Activated T-cell treated with anti-CD3 and anti-CD28 coated beads, Interleukin-2, amount 50 U/mL, for 24 hours (primary cell): ENCODE measurements around the gene RRP1B.
A peak's percentile ranks its signal among the peaks of the same experiment; 100 is the strongest.
"Not testable (repeated sequence)": the region's sequence is repeated elsewhere in the genome, so short reads cannot be mapped to it uniquely, and the experiment has no call there.

Experiments used
- DNase-seq: peaks from one replicate; pipeline ENCODE4 v3.0.0-alpha.2; 2020
- H3K27ac Mint-ChIP-seq: 2 replicates; pipeline ENCODE4 v1.8.0; 2020; ENCODE audit warnings: mild to moderate bottlenecking, mixed read lengths
- H3K27me3 Mint-ChIP-seq: 2 replicates; pipeline ENCODE4 v1.8.0; 2020; ENCODE audit warnings: mixed read lengths
- H3K36me3 Mint-ChIP-seq: 2 replicates; pipeline ENCODE4 v1.8.0; 2020; ENCODE audit warnings: low read depth, mixed read lengths
- H3K4me1 Mint-ChIP-seq: 2 replicates; pipeline ENCODE4 v1.8.0; 2020; ENCODE audit warnings: low read depth, mixed read lengths
- H3K4me3 Mint-ChIP-seq: 2 replicates; pipeline ENCODE4 v1.8.0; 2020; ENCODE audit warnings: mild to moderate bottlenecking, moderate library complexity, mixed read lengths
- H3K9me3 Mint-ChIP-seq: 2 replicates; pipeline ENCODE4 v1.8.0; 2020; ENCODE audit warnings: mixed read lengths

RRP1B gene

GRCh38 chr21:43693981-43694380, 34.6 kb downstream of the RRP1B start:
- H3K36me3 Mint-ChIP-seq, result peaks cover 99% of the 10 kb centered on the region
- H3K27me3 Mint-ChIP-seq, result no peaks in the 10 kb centered on the region
- H3K27ac Mint-ChIP-seq, result no peak overlapping the region
- H3K4me1 Mint-ChIP-seq, result peaks cover 11% of the 10 kb centered on the region
- no peak for DNase-seq
- no peak overlapping the region for H3K4me3 Mint-ChIP-seq
- no peaks in the 10 kb centered on the region for H3K9me3 Mint-ChIP-seq

- H3K4me1 Mint-ChIP-seq, result peaks cover 12% of the 10 kb centered on the region
- no peaks in the 10 kb centered on the region for H3K27me3 Mint-ChIP-seq
- peaks cover 95% of the 10 kb centered on the region for H3K36me3 Mint-ChIP-seq
- H3K9me3 Mint-ChIP-seq, result no peaks in the 10 kb centered on the region
- no peak overlapping the region for H3K27ac Mint-ChIP-seq
- DNase-seq, result no peak
- H3K4me3 Mint-ChIP-seq, result no peak overlapping the region
These were observed 35.2 kb downstream of the RRP1B start for GRCh38 chr21:43694437-43695079.

- Mint-ChIP-seq H3K27me3 (no peaks in the 10 kb centered on the region), H3K27ac (no peak overlapping the region), H3K9me3 (no peaks in the 10 kb centered on the region), H3K36me3 (peaks cover 79% of the 10 kb centered on the region), H3K4me1 (peaks cover 15% of the 10 kb centered on the region), H3K4me3 (no peak overlapping the region)
- DNase-seq, result no peak
These were observed 36.9 kb downstream of the RRP1B start for GRCh38 chr21:43696214-43696613.

GRCh38 chr21:43697758-43698643, 38.6 kb downstream of the RRP1B start:
- Mint-ChIP-seq H3K27ac (peak overlapping the region; percentile 40), H3K4me3 (no peak overlapping the region), H3K4me1 (peaks cover 21% of the 10 kb centered on the region), H3K9me3 (no peaks in the 10 kb centered on the region), H3K36me3 (peaks cover 61% of the 10 kb centered on the region), H3K27me3 (peaks cover 5% of the 10 kb centered on the region)
- no peak for DNase-seq

- Mint-ChIP-seq H3K36me3 (peaks cover 46% of the 10 kb centered on the region), H3K4me1 (peaks cover 22% of the 10 kb centered on the region)
- not testable (repeated sequence) for H3K27me3 Mint-ChIP-seq, H3K9me3 Mint-ChIP-seq, H3K27ac Mint-ChIP-seq, DNase-seq, H3K4me3 Mint-ChIP-seq
These were observed 40.1 kb downstream of the RRP1B start for GRCh38 chr21:43699492-43699777.

GRCh38 chr21:43699933-43700599, 40.7 kb downstream of the RRP1B start:
- no peaks in the 10 kb centered on the region for H3K9me3 Mint-ChIP-seq
- no peak overlapping the region for H3K4me3 Mint-ChIP-seq
- H3K36me3 Mint-ChIP-seq, result peaks cover 40% of the 10 kb centered on the region
- H3K4me1 Mint-ChIP-seq, result peaks cover 22% of the 10 kb centered on the region
- peak overlapping the region; percentile 12 for H3K27ac Mint-ChIP-seq
- peaks cover 5% of the 10 kb centered on the region for H3K27me3 Mint-ChIP-seq
- DNase-seq, result no peak

- no peak for DNase-seq
- Mint-ChIP-seq H3K36me3 (peaks cover 19% of the 10 kb centered on the region), H3K27me3 (peaks cover 5% of the 10 kb centered on the region), H3K9me3 (no peaks in the 10 kb centered on the region), H3K4me3 (no peak overlapping the region), H3K27ac (no peak overlapping the region), H3K4me1 (peaks cover 20% of the 10 kb centered on the region)
These were observed 42.8 kb downstream of the RRP1B start for GRCh38 chr21:43701936-43702784.

GRCh38 chr21:43702785-43703034, 43.4 kb downstream of the RRP1B start:
- no peak for DNase-seq
- H3K36me3 Mint-ChIP-seq, result peaks cover 15% of the 10 kb centered on the region
- no peaks in the 10 kb centered on the region for H3K9me3 Mint-ChIP-seq
- no peak overlapping the region for H3K27ac Mint-ChIP-seq
- H3K4me3 Mint-ChIP-seq, result no peak overlapping the region
- H3K4me1 Mint-ChIP-seq, result peaks cover 16% of the 10 kb centered on the region
- peaks cover 5% of the 10 kb centered on the region for H3K27me3 Mint-ChIP-seq

GRCh38 chr21:43703035-43703880, 43.9 kb downstream of the RRP1B start:
- no peak for DNase-seq
- Mint-ChIP-seq H3K27me3 (peaks cover 5% of the 10 kb centered on the region), H3K27ac (no peak overlapping the region), H3K4me3 (no peak overlapping the region), H3K36me3 (peaks cover 9% of the 10 kb centered on the region), H3K4me1 (peaks cover 14% of the 10 kb centered on the region), H3K9me3 (no peaks in the 10 kb centered on the region)

GRCh38 chr21:43707462-43707861, 48.1 kb downstream of the RRP1B start:
- peaks cover 5% of the 10 kb centered on the region for H3K4me1 Mint-ChIP-seq
- peaks cover 5% of the 10 kb centered on the region for H3K27me3 Mint-ChIP-seq
- DNase-seq, result no peak
- H3K9me3 Mint-ChIP-seq, result no peaks in the 10 kb centered on the region
- H3K27ac Mint-ChIP-seq, result no peak overlapping the region
- no peaks in the 10 kb centered on the region for H3K36me3 Mint-ChIP-seq
- H3K4me3 Mint-ChIP-seq, result no peak overlapping the region

GRCh38 chr21:43708745-43709381, 49.5 kb downstream of the RRP1B start:
- Mint-ChIP-seq H3K4me3 (no peak overlapping the region), H3K9me3 (no peaks in the 10 kb centered on the region), H3K27ac (no peak overlapping the region), H3K36me3 (no peaks in the 10 kb centered on the region), H3K27me3 (no peaks in the 10 kb centered on the region), H3K4me1 (no peaks in the 10 kb centered on the region)
- no peak for DNase-seq

GRCh38 chr21:43712268-43712942, 53.0 kb downstream of the RRP1B start:
- Mint-ChIP-seq H3K4me3 (no peak overlapping the region), H3K9me3 (no peaks in the 10 kb centered on the region), H3K36me3 (no peaks in the 10 kb centered on the region), H3K27me3 (no peaks in the 10 kb centered on the region), H3K27ac (no peak overlapping the region), H3K4me1 (peaks cover 6% of the 10 kb centered on the region)
- DNase-seq, result no peak

GRCh38 chr21:43713123-43713522, 53.8 kb downstream of the RRP1B start:
- H3K27me3 Mint-ChIP-seq, H3K4me1 Mint-ChIP-seq, H3K4me3 Mint-ChIP-seq, H3K36me3 Mint-ChIP-seq, H3K9me3 Mint-ChIP-seq, H3K27ac Mint-ChIP-seq, DNase-seq: not testable (repeated sequence)
